ENCODE results near the gene NACC1.

NACC1 gene

GRCh38 chr19:13110099-13110610, 7.9 kb upstream of the NACC1 start:
- TF ChIP-seq ZFX (IDR thresholded peaks at IDR 0.05) (no peak), CTCF (conservative IDR thresholded peaks at IDR 0.05) (no peak)
- no peak overlapping the region for H3K27ac ChIP-seq

GRCh38 chr19:13112555-13112954, 5.5 kb upstream of the NACC1 start:
- H3K27ac ChIP-seq: no peak overlapping the region
- TF ChIP-seq ZFX (IDR thresholded peaks at IDR 0.05) (no peak), CTCF (conservative IDR thresholded peaks at IDR 0.05) (no peak)

- peak overlapping the region; percentile 95 for H3K27ac ChIP-seq
- no peak for TF ChIP-seq CTCF (conservative IDR thresholded peaks at IDR 0.05)
Measured at GRCh38 chr19:13115936-13116281, 2.2 kb upstream of the NACC1 start.

GRCh38 chr19:13116282-13117175, 1.5 kb upstream of the NACC1 start, which contains the start of gene TRMT1:
Gene TRMT1, minus strand, starts transcription at chr19:13116740. Its CDS starts 341 bp downstream, at chr19:13116399.
- TF ChIP-seq CTCF (conservative IDR thresholded peaks at IDR 0.05) (no peak), ZFX (IDR thresholded peaks at IDR 0.05) (peak; percentile 67)
- peak within 1 kb of the TSS; percentile 95 for H3K27ac ChIP-seq

GRCh38 chr19:13117176-13117771, 790 bp upstream of the NACC1 start:
- peak overlapping the region; percentile 95 for H3K27ac ChIP-seq
- TF ChIP-seq CTCF (conservative IDR thresholded peaks at IDR 0.05): no peak
- TF ChIP-seq ZFX (IDR thresholded peaks at IDR 0.05): no peak

GRCh38 chr19:13118424-13119193, 545 bp downstream of the NACC1 start:
- peak overlapping the region; percentile 95 for H3K27ac ChIP-seq
- peak; percentile 98 for TF ChIP-seq ZFX (IDR thresholded peaks at IDR 0.05)
- TF ChIP-seq CTCF (conservative IDR thresholded peaks at IDR 0.05): no peak
